ENCODE measurements around the gene FIP1L1.
"Not testable (repeated sequence)": the region's sequence is repeated elsewhere in the genome, so short reads cannot be mapped to it uniquely, and the experiment has no call there.

FIP1L1 gene

DNA sequence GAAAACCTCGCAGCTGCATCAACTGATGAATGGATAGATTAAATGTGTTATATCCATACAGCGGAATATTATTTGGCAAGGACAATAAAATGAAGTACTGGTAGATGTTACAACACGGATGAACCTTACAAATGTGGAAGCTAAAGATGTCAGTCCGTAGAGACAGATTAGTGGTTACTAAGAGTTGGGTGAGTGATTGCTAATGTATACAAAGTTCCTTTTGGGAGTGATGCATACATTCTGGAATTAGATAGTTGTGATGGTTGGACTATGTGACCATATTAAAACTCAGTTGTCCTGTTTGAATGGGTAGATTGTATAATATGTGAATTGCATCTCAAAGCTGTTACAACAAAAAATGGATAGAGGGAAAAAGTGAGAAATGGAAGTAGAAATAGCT, 2.8 kb downstream of the FIP1L1 start:
- no peak for FAIRE-seq

DNA sequence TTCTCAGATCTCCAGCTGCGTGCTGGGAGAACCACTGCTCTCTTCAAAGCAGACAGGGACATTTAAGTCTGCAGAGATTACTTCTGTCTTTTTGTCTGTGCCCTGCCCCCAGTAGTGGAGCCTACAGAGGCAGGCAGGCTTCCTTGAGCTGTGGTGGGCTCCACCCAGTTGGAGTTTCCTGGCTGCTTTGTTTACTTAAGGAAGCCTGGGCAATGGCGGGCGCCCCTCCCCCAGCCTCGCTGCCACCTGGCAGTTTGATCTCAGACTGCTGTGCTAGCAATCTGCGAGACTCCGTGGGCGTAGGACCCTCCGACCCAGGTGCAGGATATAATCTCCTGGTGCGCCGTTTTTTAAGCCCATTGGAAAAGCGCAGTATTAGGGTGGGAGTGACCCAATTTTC, 32.0 kb downstream of the FIP1L1 start:
- not testable (repeated sequence) for FAIRE-seq

DNA sequence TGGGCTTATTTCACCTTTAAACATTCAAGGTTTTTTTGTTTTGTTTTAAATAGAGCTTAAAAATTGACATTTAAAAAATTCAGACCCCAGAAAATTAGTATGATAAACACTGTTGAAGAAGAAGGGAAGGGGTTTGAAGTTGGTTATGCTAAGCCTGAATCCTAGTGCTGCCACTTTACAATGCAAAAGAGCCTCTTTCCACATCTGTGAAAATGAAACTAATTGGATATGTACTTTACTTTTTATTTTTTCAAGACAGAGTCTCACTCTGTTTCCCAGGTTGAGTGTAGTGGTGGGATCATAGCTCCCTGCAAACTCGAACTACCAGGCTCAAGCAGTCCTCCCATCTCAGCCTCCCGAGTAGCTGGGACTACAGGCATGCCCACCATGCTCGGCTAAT, 41.8 kb downstream of the FIP1L1 start:
- FAIRE-seq, result no peak

DNA sequence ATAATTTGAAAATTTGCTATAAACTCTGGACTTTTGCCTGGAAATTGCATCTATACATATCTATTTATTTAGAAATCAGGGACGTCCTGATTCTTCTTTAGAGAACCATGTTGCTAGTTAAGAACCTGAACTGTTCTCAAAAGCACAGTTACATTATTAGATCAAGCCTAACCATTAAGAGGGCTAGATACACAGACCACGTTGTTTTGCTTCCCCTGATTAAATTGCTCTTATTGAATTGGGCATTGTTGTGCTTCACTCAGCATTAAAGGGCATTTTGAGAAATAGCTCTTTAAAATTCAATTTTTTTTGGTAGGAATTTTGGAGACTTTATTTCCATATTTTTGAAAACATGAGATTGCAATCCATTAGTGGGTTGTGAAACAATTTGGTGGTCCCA, 44.4 kb downstream of the FIP1L1 start:
- peak; percentile 13 for FAIRE-seq

DNA sequence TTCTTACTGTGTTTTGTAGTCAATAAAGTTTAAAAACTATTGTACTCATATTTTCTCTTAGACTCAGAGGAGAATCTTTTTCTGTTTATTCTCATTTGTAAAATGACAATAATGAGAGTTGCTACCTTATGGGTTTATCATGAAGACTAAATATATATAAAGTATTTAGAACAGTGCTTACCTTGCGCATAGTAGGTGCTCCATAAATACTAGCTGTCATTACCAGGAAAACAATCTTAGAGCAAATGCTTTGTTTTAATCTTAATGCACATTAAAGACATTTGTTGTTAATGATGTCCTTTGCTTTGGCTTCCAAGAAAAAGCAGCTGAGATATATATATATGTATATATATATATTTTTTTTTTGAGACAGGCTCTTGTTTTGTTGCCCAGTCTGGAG, 44.9 kb downstream of the FIP1L1 start:
- FAIRE-seq, result no peak

DNA sequence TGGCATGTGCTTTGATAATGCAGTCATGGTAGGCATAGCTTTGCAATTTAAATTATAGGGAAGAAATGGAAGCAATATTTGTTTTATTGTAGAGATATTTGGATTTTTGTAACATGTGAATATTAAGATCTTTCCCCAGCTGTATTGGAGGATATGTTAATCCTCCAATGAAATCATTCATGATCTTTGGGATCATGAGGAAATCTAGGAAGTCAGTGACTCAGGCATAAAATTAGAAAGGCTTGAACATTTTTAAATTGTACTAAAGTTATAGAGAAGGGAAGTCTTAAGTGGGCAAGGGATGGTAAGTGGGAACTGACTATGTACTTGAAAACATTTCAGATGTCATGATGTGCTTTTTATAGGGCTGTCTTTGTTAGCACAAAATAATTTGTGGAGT, 46.8 kb downstream of the FIP1L1 start:
- no peak for FAIRE-seq

DNA sequence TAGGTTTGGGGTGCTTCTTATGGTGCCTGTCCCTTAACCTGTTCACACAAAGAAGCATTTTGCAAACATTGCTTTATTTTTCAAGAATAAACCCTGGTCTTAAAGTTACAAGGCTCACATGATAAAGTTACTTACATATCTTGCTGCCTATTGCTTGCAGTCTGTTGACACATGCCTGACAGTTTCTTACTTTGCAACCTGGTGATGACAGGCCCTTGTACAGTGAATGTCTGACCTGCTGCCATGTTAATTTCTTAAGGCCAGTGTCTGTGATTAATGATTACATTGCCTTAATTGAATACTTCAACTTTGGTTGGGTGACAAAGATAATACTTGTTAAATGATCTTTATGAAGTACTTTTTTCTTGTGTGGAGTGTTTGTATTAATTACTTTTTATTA, 49.9 kb downstream of the FIP1L1 start:
- no peak for FAIRE-seq

DNA sequence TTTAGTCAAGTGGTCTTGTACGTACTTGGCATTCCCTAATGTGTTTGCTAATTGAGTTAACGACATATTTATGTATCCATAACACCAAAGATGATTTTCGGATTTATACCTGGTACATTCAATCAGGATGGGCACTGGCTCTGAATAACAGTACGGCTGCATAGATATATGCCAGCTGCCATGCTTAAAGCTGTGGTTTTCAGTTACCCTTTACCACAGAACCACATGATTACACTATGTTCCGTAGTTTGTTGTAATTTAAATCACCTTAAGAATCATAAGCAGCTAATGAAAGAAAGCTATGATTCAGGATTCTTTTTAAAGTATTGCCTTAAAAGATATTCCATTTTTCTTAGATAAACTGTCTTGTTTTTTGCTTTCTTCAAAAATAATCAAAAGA, 53.6 kb downstream of the FIP1L1 start:
- FAIRE-seq, result no peak

DNA sequence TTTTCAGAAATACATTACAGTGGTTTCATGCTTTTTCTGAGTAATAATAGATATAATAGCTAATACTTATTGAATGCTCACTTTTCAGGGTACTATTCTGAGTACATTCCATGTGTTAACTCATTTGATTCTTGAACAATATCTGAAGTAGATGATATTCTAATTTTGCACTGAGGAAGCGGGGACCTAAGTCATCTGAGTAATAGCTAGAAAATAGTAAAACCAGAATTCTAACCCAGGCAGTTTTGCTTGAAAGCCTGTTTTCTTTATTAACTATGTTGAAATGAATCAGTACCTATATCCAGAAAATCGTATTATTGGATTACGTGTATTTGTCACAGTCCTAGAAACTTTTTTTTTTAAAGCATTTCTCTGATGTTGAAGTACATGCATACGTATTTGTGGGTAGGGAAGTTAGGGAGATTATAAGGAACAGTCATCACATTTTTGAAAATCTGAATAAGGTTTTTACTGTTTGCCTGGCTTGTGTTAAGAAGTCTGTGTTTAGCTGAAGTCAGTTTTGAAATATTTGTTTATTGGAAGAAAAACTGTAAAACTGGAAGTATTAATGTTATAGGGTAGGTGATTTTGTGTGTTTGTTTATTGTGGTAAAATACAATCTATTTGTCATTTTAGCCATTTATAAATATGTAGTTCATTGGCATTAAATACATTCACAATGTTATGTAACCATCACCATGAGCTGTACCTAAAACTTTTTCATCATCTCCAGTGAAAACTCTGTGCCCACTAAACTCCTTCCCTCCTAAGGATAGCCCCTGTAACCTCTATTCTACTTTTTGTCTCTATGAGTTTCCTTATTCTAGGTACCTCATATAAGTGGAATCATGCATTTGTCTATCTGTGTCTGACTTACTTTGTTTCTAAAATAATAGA, 55.3 kb downstream of the FIP1L1 start:
- no peak for FAIRE-seq

DNA sequence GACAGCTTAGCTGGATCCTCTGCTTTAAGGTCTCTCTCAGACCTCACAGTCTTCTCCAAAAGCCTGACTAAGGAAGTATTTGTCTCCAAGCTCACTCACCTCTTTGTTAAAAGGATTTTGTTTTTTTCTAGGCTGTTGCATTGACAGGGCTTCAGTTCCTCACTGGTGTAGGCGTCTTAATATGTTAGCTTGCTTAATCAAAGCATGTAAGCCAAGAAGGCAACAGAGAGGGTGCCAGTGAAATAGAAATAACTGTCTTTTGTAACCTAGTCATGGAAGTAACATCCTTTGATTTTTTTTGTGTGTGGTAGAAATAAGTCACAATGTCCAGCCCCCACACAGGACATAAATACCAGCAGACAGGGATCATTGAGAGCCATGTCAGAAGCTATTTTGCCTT, 58.8 kb downstream of the FIP1L1 start:
- no peak for FAIRE-seq

DNA sequence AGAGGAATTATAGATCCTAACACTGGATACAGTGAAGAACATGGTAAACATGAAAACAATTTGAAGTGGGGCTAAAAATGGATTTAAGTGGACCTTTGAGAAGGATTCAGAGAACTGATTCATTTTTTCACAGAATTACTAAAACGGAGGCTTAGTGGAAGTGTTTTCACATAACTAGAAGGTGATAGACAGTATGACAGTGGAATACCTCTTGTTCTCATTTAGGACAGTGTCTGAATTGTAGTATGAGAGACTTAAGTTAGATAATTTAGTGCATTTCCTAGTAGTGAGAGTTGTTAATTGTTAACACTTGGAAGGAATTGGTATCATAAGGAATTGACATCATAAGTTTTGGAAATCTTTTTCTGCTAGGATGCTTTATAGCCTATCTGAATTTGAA, 64.1 kb downstream of the FIP1L1 start:
- no peak for FAIRE-seq

DNA sequence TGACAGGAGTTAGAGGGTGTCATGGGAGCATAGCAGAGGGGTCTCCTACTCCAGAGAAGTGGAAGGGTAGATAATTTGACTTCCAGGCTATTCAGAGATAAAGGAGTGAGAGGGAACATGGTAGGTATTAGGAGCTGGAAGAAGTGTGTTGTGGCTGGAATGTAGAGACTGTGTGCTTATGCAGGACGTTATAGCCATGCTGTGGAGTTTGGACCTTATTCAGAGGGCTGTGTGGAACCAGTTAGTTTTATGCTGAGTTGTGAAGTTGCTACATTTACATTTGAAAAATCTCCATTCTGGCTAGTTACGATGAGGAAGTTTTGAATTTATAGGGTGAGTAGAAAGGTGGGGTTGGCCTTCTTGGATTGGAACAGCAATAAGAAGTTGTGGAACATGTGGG, 67.5 kb downstream of the FIP1L1 start:
- FAIRE-seq, result no peak

DNA sequence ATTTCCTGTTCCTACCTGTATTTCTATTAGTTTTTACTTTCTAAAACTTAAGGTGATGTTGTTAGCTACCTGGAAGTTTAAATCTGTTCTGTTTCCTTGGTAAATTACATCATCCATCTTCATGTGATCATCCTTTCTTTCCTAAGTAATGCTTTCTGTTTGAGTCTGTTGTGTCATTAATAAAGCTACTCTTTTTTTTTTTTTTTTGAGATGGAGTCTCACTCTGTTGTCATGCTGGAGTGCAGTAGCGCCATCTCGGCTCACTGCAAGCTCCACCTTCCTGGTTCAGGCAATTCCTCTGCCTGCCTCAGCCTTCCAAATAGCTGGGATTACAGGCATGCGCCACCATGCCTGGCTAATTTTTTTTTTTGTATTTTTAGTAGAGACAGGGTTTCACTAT, 73.3 kb downstream of the FIP1L1 start:
- FAIRE-seq, result no peak

DNA sequence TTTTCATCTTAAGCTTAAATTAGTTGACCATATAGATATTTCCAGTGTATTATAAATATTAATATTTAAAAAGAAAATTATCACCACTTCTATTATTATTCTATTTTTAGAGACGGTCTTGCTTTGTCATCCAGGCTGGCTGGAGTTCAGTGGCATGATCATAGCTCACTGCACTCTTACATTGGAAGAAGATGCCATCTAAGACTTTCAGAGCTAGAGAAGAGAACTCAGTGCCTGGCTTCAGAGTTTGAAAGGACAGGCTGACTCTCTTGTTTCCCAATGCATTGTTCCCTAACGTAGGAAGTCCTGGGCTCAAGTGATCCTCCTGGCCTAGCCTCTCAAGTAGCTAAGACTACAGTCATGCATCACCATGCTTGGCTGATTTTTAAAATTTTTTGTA, 75.9 kb downstream of the FIP1L1 start:
- no peak for FAIRE-seq

DNA sequence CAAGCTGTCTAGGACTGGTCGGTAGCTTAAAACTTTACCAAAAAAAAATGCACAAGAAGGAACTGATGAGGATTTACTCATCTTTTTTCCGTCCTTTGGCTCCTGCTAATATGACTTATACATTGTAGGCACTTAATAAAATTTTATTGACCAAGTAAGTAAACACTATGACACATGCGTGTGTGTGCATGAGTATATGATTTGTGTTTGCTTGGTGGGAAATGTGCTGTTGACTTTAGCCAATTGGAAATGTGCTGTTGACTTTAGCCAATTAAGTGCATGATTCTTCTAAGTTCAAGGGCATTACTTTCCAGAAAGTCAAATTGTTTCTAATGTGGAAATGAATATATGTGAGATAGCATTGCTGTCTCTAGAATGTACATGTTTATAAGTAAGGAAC, 78.3 kb downstream of the FIP1L1 start:
- peak; percentile 27 for FAIRE-seq

DNA sequence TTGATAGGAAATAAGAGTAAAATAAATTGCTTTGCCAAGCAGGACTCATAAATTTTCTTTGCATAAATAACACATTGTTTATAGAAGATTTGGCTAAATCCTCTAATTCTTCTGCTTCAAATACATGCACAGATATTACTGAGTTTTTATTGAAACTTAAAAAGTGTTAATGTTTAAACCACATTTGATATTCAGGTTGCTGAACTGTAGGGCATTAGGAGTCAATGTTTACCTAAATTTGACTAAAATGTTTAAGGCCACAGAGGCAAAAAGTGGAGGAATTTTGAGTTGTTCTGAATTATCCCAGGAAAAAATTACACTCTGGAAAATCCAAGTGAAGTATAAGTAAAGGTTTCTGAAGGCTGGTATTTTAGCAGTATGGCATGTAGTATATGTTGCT, 78.7 kb downstream of the FIP1L1 start:
- no peak for FAIRE-seq

DNA sequence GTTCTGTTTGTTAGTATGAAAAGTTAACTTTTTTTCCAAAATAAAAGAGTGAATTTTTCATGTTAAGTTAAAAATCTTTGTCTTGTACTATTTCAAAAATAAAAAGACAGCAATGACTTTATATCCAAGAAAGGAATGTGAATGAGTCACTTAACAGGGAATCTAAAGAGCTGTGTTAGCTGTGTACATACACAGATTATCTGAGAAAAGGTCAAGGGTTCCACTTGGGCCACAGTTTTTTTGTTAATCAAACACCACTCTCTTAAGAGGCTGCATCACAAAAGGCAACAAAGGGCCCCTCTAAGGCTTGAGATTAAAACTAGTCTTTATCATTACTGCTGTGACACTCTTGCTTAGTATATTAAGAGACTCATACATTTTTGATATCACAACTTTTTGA, 82.1 kb downstream of the FIP1L1 start:
- no peak for FAIRE-seq

DNA sequence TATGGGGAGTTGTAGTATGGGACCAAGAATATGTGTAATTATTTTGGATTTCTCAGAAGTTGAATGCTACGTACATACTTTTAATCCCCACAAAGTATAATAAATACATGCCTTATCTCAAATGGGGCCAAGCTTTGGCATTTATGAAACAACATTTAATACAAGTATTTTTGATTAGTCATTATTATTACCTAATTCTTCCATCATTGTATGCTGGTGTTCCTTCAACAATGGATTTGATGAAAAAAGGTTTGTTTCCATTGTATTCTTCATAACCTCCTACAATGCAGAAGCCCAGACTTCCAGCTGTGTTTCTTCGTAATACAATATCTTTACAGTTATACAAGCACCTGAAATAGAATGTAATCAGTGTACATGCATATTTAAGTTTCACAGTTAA, 83.8 kb downstream of the FIP1L1 start:
- no peak for FAIRE-seq

DNA sequence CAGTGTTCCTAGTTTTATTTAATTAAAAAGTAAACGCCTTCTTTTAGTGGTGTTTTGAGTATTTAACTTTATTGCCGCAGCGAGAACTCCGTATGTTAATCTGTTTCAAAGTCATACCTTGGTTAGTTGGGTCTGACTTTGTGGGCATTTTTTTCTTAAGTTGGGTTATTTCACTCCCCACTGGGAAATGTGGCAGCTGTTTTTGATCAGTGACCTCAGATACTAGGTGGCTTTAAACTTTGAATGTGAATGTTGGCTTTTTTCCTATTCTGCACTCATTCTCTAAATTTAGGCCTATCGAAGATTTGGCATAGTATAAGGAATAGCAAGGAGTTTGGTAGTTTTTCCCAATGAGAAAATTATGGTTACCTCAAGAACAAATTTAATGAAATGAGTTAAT, 85.9 kb downstream of the FIP1L1 start:
- no peak for FAIRE-seq

DNA sequence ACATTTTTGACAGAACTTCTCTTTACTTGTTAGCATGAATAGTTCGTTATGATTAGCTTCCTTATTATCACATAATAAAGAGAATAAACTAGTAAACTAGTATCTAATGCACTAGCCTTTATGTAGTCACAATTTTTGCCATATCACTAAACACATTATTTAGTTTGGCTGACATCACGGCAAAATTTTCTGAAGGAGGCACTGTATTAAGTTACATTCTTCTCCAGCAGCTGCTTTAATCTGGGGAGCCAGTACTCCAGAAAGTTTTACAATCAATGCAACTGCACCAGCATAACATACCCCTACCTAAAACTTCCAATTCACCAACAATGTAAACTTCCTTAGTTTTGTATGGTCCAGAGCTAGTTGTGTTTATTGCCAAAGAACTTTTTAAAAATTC, 87.8 kb downstream of the FIP1L1 start:
- no peak for FAIRE-seq

DNA sequence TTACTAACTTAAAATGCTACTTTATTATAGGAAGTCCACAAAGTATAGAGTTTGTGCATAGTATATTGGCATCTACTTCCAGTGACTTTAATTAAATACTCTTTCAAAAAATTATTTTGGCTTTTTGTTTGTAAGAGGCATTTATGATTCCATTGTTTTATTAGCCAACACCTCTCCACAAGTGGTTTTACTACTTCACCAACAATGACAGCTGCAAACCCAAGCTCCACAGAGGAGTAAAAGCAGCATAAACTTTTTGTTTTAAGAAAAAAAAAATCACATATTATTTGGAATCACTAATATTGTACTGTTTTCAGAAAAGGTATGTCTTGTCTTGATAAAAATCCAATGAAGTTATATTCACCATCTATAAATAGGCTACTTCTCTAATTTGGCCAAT, 88.5 kb downstream of the FIP1L1 start:
- no peak for FAIRE-seq

DNA sequence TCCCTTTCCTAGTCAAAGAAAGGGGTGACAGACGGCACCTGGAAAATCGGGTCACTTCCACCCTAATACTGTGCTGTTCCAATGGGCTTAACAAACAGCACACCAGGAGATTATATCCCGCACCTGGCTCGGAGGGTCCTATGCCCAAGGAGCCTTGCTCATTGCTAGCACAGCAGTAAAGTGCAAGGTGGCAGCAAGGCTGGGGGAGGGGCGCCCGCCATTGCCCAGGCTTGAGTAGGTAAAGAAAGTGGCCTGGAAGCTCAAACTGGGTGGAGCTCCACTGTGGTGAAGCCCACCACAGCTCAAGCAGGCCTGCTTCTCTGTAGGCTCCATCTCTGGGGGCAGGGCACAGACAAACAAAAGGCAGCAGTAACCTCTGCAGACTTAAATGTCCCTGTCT, 89.1 kb downstream of the FIP1L1 start:
- not testable (repeated sequence) for FAIRE-seq

DNA sequence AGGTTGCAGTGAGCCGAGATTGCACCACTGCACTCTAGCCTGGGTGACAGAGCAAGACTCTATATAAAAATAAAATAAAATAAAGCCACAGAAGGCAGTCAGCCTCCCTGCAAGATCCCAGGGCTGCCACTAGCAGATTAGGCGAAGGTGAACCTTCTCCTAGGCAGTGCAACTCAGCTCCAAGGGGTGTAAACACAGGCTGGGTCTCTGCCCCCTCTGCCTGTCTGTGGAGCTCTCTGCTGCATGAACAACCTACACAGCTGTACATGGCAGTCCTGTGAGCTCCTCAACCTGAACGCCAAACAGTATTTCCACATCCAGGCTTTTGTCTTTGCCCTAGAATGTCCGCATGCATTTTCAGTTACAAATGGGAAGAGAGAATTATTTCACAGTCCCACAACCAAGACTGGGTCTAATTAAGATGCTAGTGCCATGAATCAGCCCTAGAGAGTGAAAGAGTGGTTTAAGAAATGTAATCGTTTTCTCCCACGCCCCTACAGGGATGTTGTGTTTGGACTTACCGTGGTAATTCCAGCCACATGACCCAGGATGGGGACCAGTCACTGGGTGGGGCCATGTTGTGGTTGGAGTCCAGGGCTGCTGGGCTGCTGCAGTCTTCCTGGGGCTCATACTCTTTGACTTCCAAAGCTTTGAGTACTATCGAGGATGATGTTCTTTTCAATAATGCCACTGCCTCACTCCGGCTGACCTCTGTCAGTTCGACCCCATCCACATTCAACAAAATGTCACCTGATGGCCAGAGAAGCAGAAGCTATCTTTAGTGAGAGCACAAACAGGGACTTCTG, 99.0 kb downstream of the FIP1L1 start:
- FAIRE-seq, result no peak

DNA sequence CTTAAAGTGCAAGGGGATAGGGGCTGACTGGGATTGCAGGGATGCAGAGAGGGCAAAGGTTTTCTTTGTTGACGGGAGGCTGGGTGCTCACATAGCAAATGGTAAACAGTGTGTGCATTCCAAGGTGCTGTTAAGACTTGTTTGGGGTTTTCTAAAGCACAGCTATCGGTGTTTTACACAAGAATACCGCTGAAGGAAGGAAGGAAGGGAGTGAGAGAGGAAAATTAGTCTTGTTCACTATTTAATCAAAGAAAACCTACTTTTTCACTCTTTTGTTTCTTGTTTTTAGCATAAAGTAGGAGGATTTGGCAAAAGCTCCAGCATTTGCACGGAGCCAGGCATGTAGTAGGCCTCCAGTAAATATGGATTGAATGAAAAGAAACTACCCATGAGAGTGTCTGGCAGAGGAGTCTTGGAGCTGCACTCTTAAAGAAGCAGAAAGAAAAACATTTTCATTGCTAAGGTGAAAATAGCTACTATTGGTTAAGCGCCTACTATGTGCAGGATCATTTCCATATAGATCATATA, 99.7 kb downstream of the FIP1L1 start:
- no peak for FAIRE-seq
